ENCODE data around the gene SRXN1.

Gene SRXN1

GRCh38 chr20:661474-662270 lies 8.7 kb upstream of the SRXN1 start:
- no peak overlapping the region for H3K27ac ChIP-seq
- no peak for TF ChIP-seq CTCF (conservative IDR thresholded peaks at IDR 0.05)

GRCh38 chr20:658731-659291 lies 5.8 kb upstream of the SRXN1 start:
- TF ChIP-seq CTCF (conservative IDR thresholded peaks at IDR 0.05), result no peak
- H3K27ac ChIP-seq, result no peak overlapping the region

GRCh38 chr20:658202-658601 lies 5.2 kb upstream of the SRXN1 start:
- no peak overlapping the region for H3K27ac ChIP-seq
- TF ChIP-seq CTCF (conservative IDR thresholded peaks at IDR 0.05), result no peak

GRCh38 chr20:655726-656624 lies 3.0 kb upstream of the SRXN1 start:
- TF ChIP-seq CTCF (conservative IDR thresholded peaks at IDR 0.05), result no peak
- no peak overlapping the region for H3K27ac ChIP-seq

GRCh38 chr20:654417-654750 lies 1.4 kb upstream of the SRXN1 start:
- peak overlapping the region; percentile 92; the same call in 1 of the 2 replicates for H3K27ac ChIP-seq
- no peak for TF ChIP-seq CTCF (conservative IDR thresholded peaks at IDR 0.05)

- H3K27ac ChIP-seq, result peak overlapping the region; percentile 92
- peak; percentile 63 for TF ChIP-seq CTCF (conservative IDR thresholded peaks at IDR 0.05)
Measured at GRCh38 chr20:653590-654416, 803 bp upstream of the SRXN1 start.

Measured in VCaP (cell line).